GM20000 (cell line): ENCODE results near the gene SDHC.
"Not testable (repeated sequence)": the region's sequence is repeated elsewhere in the genome, so short reads cannot be mapped to it uniquely, and the experiment has no call there.

Experiments
- DNase-seq: peaks from one replicate; pipeline ENCODE4 v3.0.0; 2012; ENCODE audit warnings: low spot score
- CTCF ChIP-seq: IDR thresholded peaks from 2 replicates; pipeline ENCODE4 v1.5.1; 2012; ENCODE audit warnings: mild to moderate bottlenecking, control low read depth; ENCODE audit errors: extremely low read depth, missing control alignments

SDHC gene

GRCh38 chr1:161381707-161382106 is 67.5 kb downstream of the SDHC start:
- no peak for DNase-seq
- no peak for TF ChIP-seq CTCF

DNA sequence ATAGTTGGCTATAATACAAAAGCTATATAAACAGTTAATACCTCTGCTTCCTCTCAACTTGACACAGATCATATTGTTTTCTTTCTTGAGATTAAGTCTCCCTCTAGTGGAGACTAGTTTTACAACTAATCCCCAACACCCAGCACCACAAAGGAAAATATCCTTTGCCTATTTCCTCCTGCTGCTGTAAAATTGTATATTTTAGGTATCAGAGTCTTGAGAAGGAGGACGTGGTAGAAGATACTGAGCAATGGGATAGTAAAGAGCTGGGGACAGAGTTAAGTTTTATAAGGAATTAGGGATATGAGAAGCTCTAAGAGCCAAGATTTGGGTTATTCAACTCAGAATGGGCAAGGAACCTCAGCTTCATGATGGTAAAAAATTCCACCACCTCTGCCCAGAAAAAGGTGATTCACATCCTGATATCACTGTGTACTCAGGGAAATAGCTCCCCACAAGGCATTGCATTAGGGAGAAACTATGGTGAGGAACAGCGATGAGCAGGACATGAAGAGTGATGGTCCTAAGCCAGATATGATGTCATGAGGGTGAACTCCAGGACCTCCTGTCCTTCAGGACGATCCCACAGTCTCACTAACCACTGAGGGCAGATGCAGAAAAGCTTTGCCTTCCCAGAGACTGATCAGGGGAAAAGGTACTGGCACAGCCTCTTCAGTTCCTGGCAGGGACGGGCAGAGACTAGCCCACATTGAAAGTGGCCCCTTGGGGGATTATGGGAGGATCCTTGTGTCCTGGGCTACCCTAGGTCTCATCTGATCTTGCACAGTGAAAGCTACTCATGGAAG is 68.2 kb downstream of the SDHC start:
- peak; percentile 53 for TF ChIP-seq CTCF
- peak; percentile 45 for DNase-seq

DNA sequence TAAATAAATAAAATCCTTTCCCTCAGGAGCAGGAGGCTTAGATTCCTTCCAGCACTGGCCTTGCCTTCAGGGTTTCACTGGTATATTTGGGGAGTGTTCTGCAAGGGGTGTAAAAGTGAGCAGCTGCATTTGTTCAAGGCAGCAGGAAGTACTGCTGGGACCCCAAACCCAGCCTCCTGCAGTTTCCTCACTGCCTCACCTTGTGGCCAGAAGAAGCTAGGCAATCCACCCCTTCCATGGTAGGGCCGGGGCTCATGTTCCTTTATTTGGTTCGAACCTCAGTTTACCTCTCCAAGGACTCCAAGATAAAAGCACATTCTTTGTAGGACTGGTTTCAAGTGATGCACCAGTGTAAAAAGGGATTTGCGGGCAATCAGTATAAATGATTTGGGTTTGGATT is 74.5 kb downstream of the SDHC start:
- DNase-seq, result no peak
- no peak for TF ChIP-seq CTCF

DNA sequence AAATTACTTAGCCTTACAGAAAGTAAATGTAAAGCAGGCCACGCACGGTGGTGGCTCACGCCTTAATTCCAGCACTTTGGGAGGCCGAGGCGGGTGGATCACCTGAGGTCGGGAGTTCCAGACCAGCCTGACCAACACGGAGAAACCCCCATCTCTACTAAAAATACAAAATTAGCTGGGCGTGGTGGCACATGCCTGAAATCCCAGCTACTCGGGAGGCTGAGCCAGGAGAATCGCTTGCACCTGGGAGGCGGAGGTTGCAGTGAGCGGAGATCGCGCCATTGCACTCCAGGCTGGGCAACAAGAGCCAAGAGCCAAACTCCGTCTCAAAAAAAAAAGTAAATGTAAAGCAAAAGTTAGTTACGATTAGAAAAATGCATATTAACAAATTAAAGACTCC is 75.0 kb downstream of the SDHC start:
- DNase-seq, result not testable (repeated sequence)

- TF ChIP-seq CTCF, result no peak
- peak; percentile 92 for DNase-seq
These were observed 75.7 kb downstream of the SDHC start for GRCh38 chr1:161389691-161390558.

DNA sequence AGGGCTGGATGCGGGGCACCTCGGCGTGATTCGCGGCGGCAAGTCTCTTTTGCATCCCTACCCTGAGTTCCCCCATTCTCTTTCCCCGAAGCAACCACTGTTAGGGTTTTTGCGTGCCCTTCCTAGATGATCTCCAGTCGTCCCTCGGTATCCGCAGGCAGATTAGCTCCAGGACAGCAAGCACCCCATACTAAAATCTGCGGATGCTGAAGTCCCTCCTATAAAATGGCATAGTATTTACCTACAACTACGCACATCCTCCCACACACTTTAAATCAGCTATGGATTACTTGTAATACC is 76.3 kb downstream of the SDHC start:
- no peak for TF ChIP-seq CTCF
- DNase-seq, result no peak

DNA sequence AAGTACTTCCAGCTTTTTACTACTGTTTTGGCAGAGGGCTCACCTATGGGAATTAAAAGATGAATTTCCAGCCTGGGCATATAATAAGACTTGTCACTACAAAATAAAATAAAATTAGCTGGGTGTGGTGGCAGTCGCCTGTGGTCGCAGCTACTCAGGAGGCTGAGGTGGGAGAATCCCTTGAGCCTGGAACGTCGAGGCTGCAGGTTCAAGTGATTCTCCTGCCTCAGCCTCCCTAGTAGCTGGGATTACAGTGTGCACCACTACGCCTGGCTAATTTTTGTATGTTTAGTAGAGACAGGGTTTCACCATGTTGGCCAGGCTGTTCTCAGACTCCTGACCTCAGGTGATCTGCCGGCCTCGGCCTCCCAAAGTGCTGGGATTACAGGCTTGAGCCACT is 77.0 kb downstream of the SDHC start:
- not testable (repeated sequence) for DNase-seq

GRCh38 chr1:161391611-161392010 is 77.4 kb downstream of the SDHC start:
- no peak for TF ChIP-seq CTCF
- DNase-seq, result no peak
